DND-41 (cell line): ENCODE results near the gene TMEM91.

Experiments
- ATAC-seq: fragments of 200-7000 bp; cut with Tn5 transposase; 3 replicates; pipeline ENCODE4 v1.9.1; 2021; ENCODE audit warnings: low read depth; ENCODE audit not compliant: insufficient read depth
- DNase-seq: peaks from one replicate; pipeline ENCODE4 v3.0.0-alpha.2; 2020
- H2AFZ ChIP-seq: 2 replicates; pipeline ENCODE4 v1.6.0; 2012; ENCODE audit warnings: low read depth, low read length
- H3K27ac ChIP-seq: 2 replicates; pipeline ENCODE4 v1.5.1; 2012; ENCODE audit warnings: low read length, inconsistent platforms
- H3K27me3 ChIP-seq: fragments of 200-600 bp; sonication (generic); 2 replicates; pipeline ENCODE4 v1.6.0; 2012; ENCODE audit warnings: low read length, mild to moderate bottlenecking, inconsistent platforms; ENCODE audit not compliant: insufficient read depth, poor library complexity
- H3K36me3 ChIP-seq: 2 replicates; pipeline ENCODE4 v1.5.1; 2012; ENCODE audit warnings: low read length, inconsistent platforms; ENCODE audit not compliant: insufficient read depth
- H3K4me1 ChIP-seq: 2 replicates; pipeline ENCODE4 v1.5.1; 2012; ENCODE audit warnings: mild to moderate bottlenecking, low read length; ENCODE audit not compliant: insufficient read depth
- H3K4me2 ChIP-seq: 2 replicates; pipeline ENCODE4 v1.6.0; 2012; ENCODE audit warnings: mild to moderate bottlenecking, moderate library complexity, low read length, inconsistent platforms; ENCODE audit not compliant: insufficient read depth
- H3K4me3 ChIP-seq, 2 experiments: fragments of 200-600 bp in 1 of 2; shearing (Covaris generic) in 1 of 2; 2 replicates each; pipeline ENCODE4 v1.5.1; 2012 to 2016; ENCODE audit warnings: inconsistent platforms in 2 of 2, low read length in 2 of 2, mild to moderate bottlenecking in 2 of 2, low read depth in 1 of 2, moderate library complexity in 1 of 2
- H3K79me2 ChIP-seq: 2 replicates; pipeline ENCODE4 v1.6.0; 2012; ENCODE audit warnings: low read length, inconsistent platforms; ENCODE audit not compliant: insufficient read depth
- H3K9ac ChIP-seq: 2 replicates; pipeline ENCODE4 v1.6.0; 2012; ENCODE audit warnings: low read depth, mild to moderate bottlenecking, inconsistent platforms, low read length, moderate library complexity
- H3K9me3 ChIP-seq: 2 replicates; pipeline ENCODE4 v1.5.1; 2012; ENCODE audit warnings: low read length, moderate library complexity, mild to moderate bottlenecking, inconsistent platforms; ENCODE audit not compliant: insufficient read depth, severe bottlenecking
- H4K20me1 ChIP-seq: 2 replicates; pipeline ENCODE4 v1.6.0; 2012; ENCODE audit warnings: low read length; ENCODE audit not compliant: insufficient read depth
- CTCF ChIP-seq: IDR thresholded peaks from 2 replicates; pipeline ENCODE4 v1.5.1; 2012; ENCODE audit warnings: borderline replicate concordance, low read length, moderate library complexity, mild to moderate bottlenecking; ENCODE audit not compliant: poor library complexity, severe bottlenecking; ENCODE audit errors: extremely low read depth
- EZH2 ChIP-seq: IDR thresholded peaks from 3 replicates; pipeline ENCODE4 v1.6.1; 2012; ENCODE audit warnings: borderline replicate concordance, low read depth, mild to moderate bottlenecking, moderate library complexity, low read length, inconsistent platforms; ENCODE audit not compliant: severe bottlenecking

The TMEM91 gene

GRCh38 chr19:41391618-41392017 lies 15.3 kb downstream of the TMEM91 start:
- no peak for TF ChIP-seq CTCF
- TF ChIP-seq EZH2, result no peak
- H3K36me3 ChIP-seq, result peaks cover 55% of the 10 kb centered on the region
- no peak overlapping the region for H3K27ac ChIP-seq
- ATAC-seq (no peak), DNase-seq (no peak)
- no peaks in the 10 kb centered on the region for H3K27me3 ChIP-seq
- H3K9me3 ChIP-seq, result no peaks in the 10 kb centered on the region
- H4K20me1 ChIP-seq, result peaks cover 7% of the 10 kb centered on the region; the same call in 1 of the 2 replicates
- no peak overlapping the region for H2AFZ ChIP-seq
- H3K9ac ChIP-seq, result no peak overlapping the region
- H3K4me1 ChIP-seq, result peaks cover 17% of the 10 kb centered on the region
- peaks cover 26% of the 10 kb centered on the region for H3K79me2 ChIP-seq
- no peak overlapping the region for H3K4me3 ChIP-seq
- no peak overlapping the region for H3K4me2 ChIP-seq

GRCh38 chr19:41392775-41393174 lies 16.4 kb downstream of the TMEM91 start:
- H3K36me3 ChIP-seq, result peaks cover 44% of the 10 kb centered on the region

GRCh38 chr19:41395355-41395754 lies 19.0 kb downstream of the TMEM91 start:
- H2AFZ ChIP-seq, result no peak overlapping the region
- peaks cover 23% of the 10 kb centered on the region for H3K36me3 ChIP-seq
- no peak overlapping the region for H3K9ac ChIP-seq
- H4K20me1 ChIP-seq, result peaks cover 7% of the 10 kb centered on the region; the same call in 1 of the 2 replicates
- H3K79me2 ChIP-seq, result peaks cover 56% of the 10 kb centered on the region
- TF ChIP-seq EZH2 (no peak), CTCF (no peak)
- H3K4me2 ChIP-seq, result peak overlapping the region; percentile 93
- peak overlapping the region in 1 of 2 experiments; percentile 85; a peak in 1 of 4 replicates for H3K4me3 ChIP-seq
- H3K4me1 ChIP-seq, result peaks cover 33% of the 10 kb centered on the region
- H3K27ac ChIP-seq, result no peak overlapping the region
- no peaks in the 10 kb centered on the region for H3K27me3 ChIP-seq
- DNase-seq (no peak), ATAC-seq (no peak)
- no peaks in the 10 kb centered on the region for H3K9me3 ChIP-seq

More at GRCh38 chr19:41392775-41393174, 16.4 kb downstream of the TMEM91 start:
- Histone ChIP-seq H3K4me2 (no peak overlapping the region), H3K4me1 (peaks cover 17% of the 10 kb centered on the region), H4K20me1 (peaks cover 7% of the 10 kb centered on the region; the same call in 1 of the 2 replicates), H3K9me3 (no peaks in the 10 kb centered on the region), H3K9ac (no peak overlapping the region), H2AFZ (no peak overlapping the region), H3K79me2 (peaks cover 33% of the 10 kb centered on the region), H3K27ac (no peak overlapping the region), H3K4me3 (no peak overlapping the region), H3K27me3 (no peaks in the 10 kb centered on the region)
- DNase-seq, result no peak
- no peak for TF ChIP-seq EZH2
- TF ChIP-seq CTCF, result no peak
- no peak for ATAC-seq
